Upper lobe of left lung (tissue), 6 donors: ENCODE data around the gene TNS1. TPM values are rescaled to one million over a fixed set of nuclear protein-coding genes. Genes with fewer than 3 reads are reported as not detected.

ENCODE experiments used
- ATAC-seq, 2 donors: fragments of 200-7000 bp; cut with Tn5 transposase; one replicate each; pipeline ENCODE4 v1.9.1; 2022; ENCODE audit warnings: mild to moderate bottlenecking in 2 of 2, moderate library complexity in 2 of 2; ENCODE audit not compliant: low FRiP score in 2 of 2
- DNase-seq, 2 donors: peaks; one replicate each; pipeline ENCODE4 v3.0.0-alpha.2; 2019 to 2020
- H3K27ac ChIP-seq, 4 donors: fragments of 200-600 bp; sonication (generic); one replicate each; pipeline ENCODE4 v1.5.1; 2016 to 2019
- H3K27me3 ChIP-seq, 4 donors: fragments of 200-600 bp; sonication (generic); one replicate each; pipeline ENCODE4 v1.5.1; 2017 to 2019
- H3K36me3 ChIP-seq, 4 donors: fragments of 200-600 bp; sonication (generic); one replicate each; pipeline ENCODE4 v1.5.1; 2016 to 2019
- H3K4me1 ChIP-seq, 4 donors: fragments of 200-600 bp; sonication (generic); one replicate each; pipeline ENCODE4 v1.5.1; 2018 to 2019
- H3K4me3 ChIP-seq, 4 donors: fragments of 200-600 bp; sonication (generic); one replicate each; pipeline ENCODE4 v1.5.1; 2017 to 2019; ENCODE audit warnings: mild to moderate bottlenecking in 2 of 4, moderate library complexity in 1 of 4
- H3K9me3 ChIP-seq, 4 donors: fragments of 200-600 bp; sonication (generic); one replicate each; pipeline ENCODE4 v1.5.1; 2018 to 2019
- CTCF ChIP-seq, 6 experiments: fragments of 450-650 bp in 4 of 6; fragments of 200-600 bp in 2 of 6; sonication (generic) in 2 of 6; IDR thresholded peaks; one replicate each; pipeline ENCODE4 v1.5.1; 2016 to 2019; ENCODE audit warnings: antibody characterized with exemption in 6 of 6
- EP300 ChIP-seq, 4 donors: sonication (generic); formaldehyde crosslinking; IDR thresholded peaks; one replicate each; pipeline ENCODE4 v1.5.1; 2017; ENCODE audit warnings: antibody characterized with exemption in 4 of 4, control low read depth in 2 of 4
- POLR2A ChIP-seq, 4 donors: fragments of 450-650 bp; IDR thresholded peaks; one replicate each; pipeline ENCODE4 v1.5.1; 2016 to 2017; ENCODE audit warnings: antibody characterized with exemption in 4 of 4, mild to moderate bottlenecking in 2 of 4
- POLR2AphosphoS5 ChIP-seq, 2 donors: sonication (generic); formaldehyde crosslinking; IDR thresholded peaks; one replicate each; pipeline ENCODE4 v1.5.1; 2017; ENCODE audit warnings: antibody characterized with exemption in 2 of 2
- WGBS, 2 donors: methylation state at CpG; one replicate each; pipeline ENCODE4 v1.1.5; 2017 to 2018; 5-methylcytosine and 5-hydroxymethylcytosine counted together
- total RNA-seq, 6 donors: library from RNA; depleted of rRNA in 4 of 6; stranded (reverse); fragments of >200 nt in 4 of 6; gene quantifications; one replicate each; pipeline versions ENCODE4 v1.1.0 to v1.2.1, GENCODE V29; 2016 to 2021
- donor health status: DM: no; HTN: no; CAD: no; lungs with moderate emphysema.
- donor health status: DM: no; HTN: yes; CAD: no; lungs with severe emphysema.

TNS1 gene
- total RNA-seq, 6 donors from 2014 or later, result 325 to 1,095 (median 550) TPM

DNA sequence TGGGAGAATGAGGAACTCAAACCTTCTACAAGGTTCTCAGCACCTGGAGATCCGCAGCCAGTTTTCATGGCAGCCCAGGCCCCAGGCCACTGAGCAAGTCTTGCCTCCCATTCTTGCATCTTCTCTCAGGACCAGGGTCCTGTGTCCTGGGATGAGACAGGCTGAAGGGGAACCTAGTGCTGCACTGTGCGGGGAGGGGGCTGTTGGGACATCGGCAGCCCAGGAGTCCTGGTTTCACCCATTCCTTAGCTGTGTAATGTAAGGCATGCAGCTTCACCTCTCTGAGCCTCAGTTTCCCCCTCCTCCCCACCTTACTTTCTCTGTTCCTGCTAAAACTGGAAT is 43.9 kb downstream of the TNS1 start:
- Histone ChIP-seq H3K36me3 (no peaks in the 10 kb centered on the region), H3K27me3 (no peaks in the 10 kb centered on the region), H3K27ac (no peak overlapping the region), H3K4me3 (no peak overlapping the region), H3K4me1 (peaks cover 17 to 25% (median 25%) of the 10 kb centered on the region in 4 donors), H3K9me3 (no peaks in the 10 kb centered on the region)
- 95 to 97% methylated on average over 3 of the region's 3 CpGs for WGBS, 2 donors
- no peak for DNase-seq
- no peak for ATAC-seq
- TF ChIP-seq CTCF (IDR thresholded peaks at IDR 0.05) (no peak), POLR2A (IDR thresholded peaks at IDR 0.05) (no peak), POLR2AphosphoS5 (IDR thresholded peaks at IDR 0.05) (no peak), EP300 (IDR thresholded peaks at IDR 0.05) (no peak)

DNA sequence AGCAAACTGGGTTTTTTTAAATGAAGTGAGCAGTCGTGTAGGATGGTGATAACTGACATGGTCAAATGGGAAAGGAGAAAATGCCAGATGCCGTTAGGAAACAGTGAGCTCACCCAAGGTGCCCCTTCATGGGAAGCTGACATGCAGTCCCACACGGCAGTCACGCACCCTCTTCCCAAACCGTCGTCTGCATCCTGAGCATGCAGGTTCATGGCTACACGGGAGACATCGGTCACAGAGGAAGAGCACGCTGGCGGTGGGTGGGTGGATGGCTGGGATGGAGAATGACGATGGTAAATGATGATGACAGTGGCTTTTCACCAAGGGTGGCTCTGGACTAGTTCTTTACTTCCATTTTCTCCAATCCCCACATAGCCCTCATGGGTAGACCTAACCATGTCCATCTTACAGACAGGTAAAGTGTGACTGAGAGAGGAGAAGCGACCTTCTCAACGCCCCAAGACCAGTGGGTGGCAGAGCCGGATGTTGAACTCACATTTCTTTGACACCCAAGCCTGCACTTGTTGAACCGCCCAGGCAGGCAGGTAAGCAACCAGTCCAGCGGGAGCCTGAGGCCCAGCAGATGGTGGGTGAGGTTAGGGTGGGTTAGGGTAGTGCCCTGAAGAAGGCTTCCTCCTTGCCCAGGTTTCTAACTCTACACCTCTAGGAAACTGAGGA is 44.5 kb downstream of the TNS1 start:
- H3K4me3 ChIP-seq, result no peak overlapping the region
- DNase-seq (no peak), ATAC-seq (no peak)
- H3K4me1 ChIP-seq, result peaks cover 22 to 30% (median 28%) of the 10 kb centered on the region in 4 donors
- no peaks in the 10 kb centered on the region for H3K36me3 ChIP-seq
- H3K27ac ChIP-seq, result no peak overlapping the region
- no peak for TF ChIP-seq CTCF (IDR thresholded peaks at IDR 0.05)
- H3K27me3 ChIP-seq, result no peaks in the 10 kb centered on the region
- 92 to 93% methylated on average over 16 of the region's 16 CpGs for WGBS, 2 donors
- H3K9me3 ChIP-seq, result no peaks in the 10 kb centered on the region

- DNase-seq (peak in 1 of 2 donors; percentile 75), ATAC-seq (no peak)
- Histone ChIP-seq H3K9me3 (no peaks in the 10 kb centered on the region), H3K27me3 (no peaks in the 10 kb centered on the region), H3K4me3 (no peak overlapping the region), H3K27ac (peak overlapping the region in 3 of 4 donors; percentile 58 to 80 (median 73)), H3K4me1 (peaks cover 36 to 45% (median 39%) of the 10 kb centered on the region in 4 donors), H3K36me3 (no peaks in the 10 kb centered on the region)
- no peak for TF ChIP-seq POLR2A (IDR thresholded peaks at IDR 0.05)
- peak in 1 of 2 donors; percentile 18 for TF ChIP-seq POLR2AphosphoS5 (IDR thresholded peaks at IDR 0.05)
- no peak for TF ChIP-seq EP300 (IDR thresholded peaks at IDR 0.05)
- no peak for TF ChIP-seq CTCF (IDR thresholded peaks at IDR 0.05)
- 85 to 87% methylated on average over 15 of the region's 16 CpGs for WGBS, 2 donors
Measured at GRCh38 chr2:217956586-217957457, 46.0 kb downstream of the TNS1 start.

- Histone ChIP-seq H3K36me3 (no peaks in the 10 kb centered on the region), H3K9me3 (no peaks in the 10 kb centered on the region), H3K27me3 (no peaks in the 10 kb centered on the region), H3K4me1 (peaks cover 41 to 49% (median 44%) of the 10 kb centered on the region in 4 donors), H3K4me3 (no peak overlapping the region), H3K27ac (peak overlapping the region in 3 of 4 donors; percentile 58 to 80 (median 73))
- DNase-seq, result no peak
- no peak for ATAC-seq
- 85 to 90% methylated on average over 7 of the region's 7 CpGs for WGBS, 2 donors
- no peak for TF ChIP-seq POLR2AphosphoS5 (IDR thresholded peaks at IDR 0.05)
- no peak for TF ChIP-seq POLR2A (IDR thresholded peaks at IDR 0.05)
- TF ChIP-seq EP300 (IDR thresholded peaks at IDR 0.05), result no peak
- TF ChIP-seq CTCF (IDR thresholded peaks at IDR 0.05), result no peak
Measured at GRCh38 chr2:217955881-217956493, 46.8 kb downstream of the TNS1 start.
